ENCODE measurements around the gene OR2A42. TPM values are rescaled to one million over a fixed set of nuclear protein-coding genes. Genes with fewer than 3 reads are reported as not detected.
"Not testable (repeated sequence)": the region's sequence is repeated elsewhere in the genome, so short reads cannot be mapped to it uniquely, and the experiment has no call there.

OR2A42 gene
- total RNA-seq, 1 experiment from 2014 or later = not detected

- H3K9me3 Mint-ChIP-seq; H2BK120ac ChIP-seq (ENCODE audit: low read depth, low read length, poor library complexity, severe bottlenecking); H4K91ac ChIP-seq (ENCODE audit: insufficient read length, low read depth, low read length); H3K56ac ChIP-seq (ENCODE audit: insufficient read length, low read depth, low read length); H3K9me3 ChIP-seq (ENCODE audit: control insufficient read depth, low read depth, low read length); H3K23ac ChIP-seq (ENCODE audit: insufficient read length, low read depth, low read length); H3K27ac Mint-ChIP-seq; H3K36me3 Mint-ChIP-seq (ENCODE audit: insufficient read depth in 1 of 3, low read depth in 3 of 3); H4K8ac ChIP-seq (replicated peaks; ENCODE audit: insufficient read length, low read depth, low read length); H2BK12ac ChIP-seq (ENCODE audit: insufficient read length, low read depth, low read length); H3K23me2 ChIP-seq (ENCODE audit: insufficient read length, low read depth, low read length, poor library complexity, severe bottlenecking); H3K27ac ChIP-seq (ENCODE audit: insufficient read length, low read depth, low read length); H4K20me1 ChIP-seq (ENCODE audit: control insufficient read depth, insufficient read depth, insufficient read length); H2BK20ac ChIP-seq (ENCODE audit: low read depth, low read length, poor library complexity, severe bottlenecking); H3K9ac ChIP-seq (ENCODE audit: extremely low read depth, insufficient read length, low read length); H3K4me1 ChIP-seq (ENCODE audit: insufficient read depth, low read length); H3K79me1 ChIP-seq (ENCODE audit: insufficient read depth, low read depth, low read length, poor library complexity, severe bottlenecking); H2AFZ ChIP-seq (ENCODE audit: low read length); H3K27me3 Mint-ChIP-seq (ENCODE audit: low read depth); H3K4me3 Mint-ChIP-seq; H3T11ph ChIP-seq (ENCODE audit: low read length); H3K4me2 ChIP-seq (ENCODE audit: insufficient read depth, insufficient read length, low read length); H3K4ac ChIP-seq (ENCODE audit: low read depth, low read length); H3K4me1 Mint-ChIP-seq; H4K5ac ChIP-seq (ENCODE audit: insufficient read length, low read depth, low read length); H2BK5ac ChIP-seq (ENCODE audit: insufficient read length, low read length); H2BK15ac ChIP-seq (ENCODE audit: low read depth, low read length); H3K14ac ChIP-seq (ENCODE audit: insufficient read depth, low read length); H2AK5ac ChIP-seq (ENCODE audit: insufficient read length, low read length); H3K27me3 ChIP-seq (ENCODE audit: insufficient read depth, low read length); H3K79me2 ChIP-seq (ENCODE audit: insufficient read depth, low read length); H3K18ac ChIP-seq (ENCODE audit: insufficient read length, low read depth, low read length): not testable (repeated sequence)
- DNase-seq = peak; percentile 14
- WGBS (ENCODE audit: extremely low coverage, insufficient read length, low lambda C conversion rate) = no CpG with 5 or more reads among the region's 3 CpGs
Measured at GRCh38 chr7:144228810-144229209, 10.6 kb downstream of the OR2A42 start.

DNA sequence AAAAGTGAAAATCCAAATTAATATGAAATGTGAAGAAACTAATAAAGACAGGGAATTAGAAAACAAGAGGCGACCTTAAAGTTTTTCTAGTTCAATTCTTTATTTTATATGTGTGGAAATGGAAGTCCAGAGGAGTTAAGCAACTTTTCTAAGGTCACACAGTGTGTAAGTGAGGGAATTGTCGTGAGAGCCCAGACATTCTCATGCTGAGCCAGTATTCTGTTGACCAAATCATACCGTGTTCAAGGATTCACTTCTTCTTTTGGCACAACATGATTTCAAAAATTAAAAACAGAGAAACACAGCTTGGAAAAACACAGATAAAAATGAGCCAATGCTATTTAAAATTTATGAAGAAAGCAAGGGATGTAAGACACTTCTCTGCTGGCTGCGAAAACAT is 12.5 kb downstream of the OR2A42 start:
- H3K27me3 ChIP-seq (ENCODE audit: insufficient read depth, low read length); H3K4me1 Mint-ChIP-seq; H3K23me2 ChIP-seq (ENCODE audit: insufficient read length, low read depth, low read length, poor library complexity, severe bottlenecking); H2BK15ac ChIP-seq (ENCODE audit: low read depth, low read length); H4K20me1 ChIP-seq (ENCODE audit: control insufficient read depth, insufficient read depth, insufficient read length); H2BK5ac ChIP-seq (ENCODE audit: insufficient read length, low read length); H3K27me3 Mint-ChIP-seq (ENCODE audit: low read depth); H2BK120ac ChIP-seq (ENCODE audit: low read depth, low read length, poor library complexity, severe bottlenecking); H2BK12ac ChIP-seq (ENCODE audit: insufficient read length, low read depth, low read length); H4K8ac ChIP-seq (replicated peaks; ENCODE audit: insufficient read length, low read depth, low read length); H3K23ac ChIP-seq (ENCODE audit: insufficient read length, low read depth, low read length); H3K4me1 ChIP-seq (ENCODE audit: insufficient read depth, low read length); H3K79me2 ChIP-seq (ENCODE audit: insufficient read depth, low read length); H3K14ac ChIP-seq (ENCODE audit: insufficient read depth, low read length); H3K56ac ChIP-seq (ENCODE audit: insufficient read length, low read depth, low read length); H3K9me3 Mint-ChIP-seq; H3K27ac ChIP-seq (ENCODE audit: insufficient read length, low read depth, low read length); H4K5ac ChIP-seq (ENCODE audit: insufficient read length, low read depth, low read length); H2AFZ ChIP-seq (ENCODE audit: low read length); H3T11ph ChIP-seq (ENCODE audit: low read length); H3K4me2 ChIP-seq (ENCODE audit: insufficient read depth, insufficient read length, low read length); H2AK5ac ChIP-seq (ENCODE audit: insufficient read length, low read length); H3K27ac Mint-ChIP-seq; H3K4ac ChIP-seq (ENCODE audit: low read depth, low read length); DNase-seq; H3K36me3 Mint-ChIP-seq (ENCODE audit: insufficient read depth in 1 of 3, low read depth in 3 of 3); H4K91ac ChIP-seq (ENCODE audit: insufficient read length, low read depth, low read length); H3K18ac ChIP-seq (ENCODE audit: insufficient read length, low read depth, low read length); H2BK20ac ChIP-seq (ENCODE audit: low read depth, low read length, poor library complexity, severe bottlenecking); H3K4me3 Mint-ChIP-seq; H3K79me1 ChIP-seq (ENCODE audit: insufficient read depth, low read depth, low read length, poor library complexity, severe bottlenecking); H3K9me3 ChIP-seq (ENCODE audit: control insufficient read depth, low read depth, low read length); H3K9ac ChIP-seq (ENCODE audit: extremely low read depth, insufficient read length, low read length): not testable (repeated sequence)
- WGBS (ENCODE audit: extremely low coverage, insufficient read length, low lambda C conversion rate) = no CpG with 5 or more reads among the region's 4 CpGs

DNA sequence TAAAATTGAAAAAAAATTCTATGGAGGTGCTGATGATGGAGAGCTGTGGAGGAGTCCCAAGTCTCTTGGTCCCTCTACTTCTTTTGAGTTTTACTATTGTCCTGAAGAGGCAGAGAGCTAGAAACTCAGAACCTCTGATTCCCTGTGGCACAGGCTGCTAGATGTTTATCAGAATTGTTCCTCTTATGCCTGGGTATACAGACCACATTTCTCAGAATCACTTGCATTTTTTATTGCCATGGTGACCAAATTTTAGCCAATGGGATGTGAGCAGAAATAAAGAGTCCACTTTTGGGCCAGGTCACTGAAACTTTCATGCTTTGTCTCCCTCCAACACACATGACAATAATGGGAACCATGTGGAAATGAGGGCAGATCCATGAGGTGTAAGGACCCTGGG is 15.7 kb downstream of the OR2A42 start:
- H2BK120ac ChIP-seq (ENCODE audit: low read depth, low read length, poor library complexity, severe bottlenecking); H3K79me2 ChIP-seq (ENCODE audit: insufficient read depth, low read length); H3K9me3 ChIP-seq (ENCODE audit: control insufficient read depth, low read depth, low read length); H4K91ac ChIP-seq (ENCODE audit: insufficient read length, low read depth, low read length); H3K14ac ChIP-seq (ENCODE audit: insufficient read depth, low read length); H3K27ac ChIP-seq (ENCODE audit: insufficient read length, low read depth, low read length); H3K4me1 Mint-ChIP-seq; H3K27me3 ChIP-seq (ENCODE audit: insufficient read depth, low read length); H3K23me2 ChIP-seq (ENCODE audit: insufficient read length, low read depth, low read length, poor library complexity, severe bottlenecking); H3K4me1 ChIP-seq (ENCODE audit: insufficient read depth, low read length); H3K4ac ChIP-seq (ENCODE audit: low read depth, low read length); H3K4me3 Mint-ChIP-seq; H4K8ac ChIP-seq (replicated peaks; ENCODE audit: insufficient read length, low read depth, low read length); H3K27ac Mint-ChIP-seq; H3K56ac ChIP-seq (ENCODE audit: insufficient read length, low read depth, low read length); H3K27me3 Mint-ChIP-seq (ENCODE audit: low read depth); H3K79me1 ChIP-seq (ENCODE audit: insufficient read depth, low read depth, low read length, poor library complexity, severe bottlenecking); H2AK5ac ChIP-seq (ENCODE audit: insufficient read length, low read length); H3K18ac ChIP-seq (ENCODE audit: insufficient read length, low read depth, low read length); H2BK20ac ChIP-seq (ENCODE audit: low read depth, low read length, poor library complexity, severe bottlenecking); H2BK12ac ChIP-seq (ENCODE audit: insufficient read length, low read depth, low read length); H2BK5ac ChIP-seq (ENCODE audit: insufficient read length, low read length); H4K5ac ChIP-seq (ENCODE audit: insufficient read length, low read depth, low read length); H2BK15ac ChIP-seq (ENCODE audit: low read depth, low read length); H3K23ac ChIP-seq (ENCODE audit: insufficient read length, low read depth, low read length); DNase-seq; H3K4me2 ChIP-seq (ENCODE audit: insufficient read depth, insufficient read length, low read length); H2AFZ ChIP-seq (ENCODE audit: low read length); H3T11ph ChIP-seq (ENCODE audit: low read length); H3K36me3 Mint-ChIP-seq (ENCODE audit: insufficient read depth in 1 of 3, low read depth in 3 of 3); H3K9me3 Mint-ChIP-seq; H4K20me1 ChIP-seq (ENCODE audit: control insufficient read depth, insufficient read depth, insufficient read length); H3K9ac ChIP-seq (ENCODE audit: extremely low read depth, insufficient read length, low read length): not testable (repeated sequence)
